K562 (cell line): Measurements from ENCODE around the gene RAB31. TPM values are rescaled to one million over a fixed set of nuclear protein-coding genes. Genes with fewer than 3 reads are reported as not detected.

Experiments
- ATAC-seq: fragments of 200-7000 bp; cut with Tn5 transposase; 3 replicates; pipeline ENCODE4 v1.9.1; 2020; ENCODE audit warnings: moderate library complexity
- BruUV-seq: library from RNA; stranded (reverse); fragments of 400-500 nt; replicated peaks from 2 replicates; lab custom pipeline; 2021; lab: Mats Ljungman, UMichigan
- CTCF ChIA-PET: fragments of 300-600 bp; formaldehyde crosslinking; extraction: SDS; loops from one replicate; lab custom pipeline; 2021; ENCODE audit warnings: low intra/inter-chr PET ratio; lab: Yijun Ruan, JAX
- POLR2A ChIA-PET: fragments of 300-600, 350-650 bp; sonication (Branson Sonifier 250); formaldehyde crosslinking; extraction: SDS; loops from one replicate; lab custom pipeline; 2021; ENCODE audit warnings: antibody characterized with exemption, inconsistent platforms; lab: Yijun Ruan, JAX
- DNase-seq, 4 experiments: peaks; one replicate each; pipeline versions ENCODE4 v3.0.0 to v3.0.0-alpha.2; 2011 to 2018; ENCODE audit warnings: low spot score in 3 of 4, mixed read lengths in 3 of 4; ENCODE audit errors: extremely low read depth in 1 of 4
- FAIRE-seq: peaks from 2 replicates; lab custom pipeline; 2011; peaks lifted over from hg19 to GRCh38; lab: Jason Lieb, UNC
- H2AFZ ChIP-seq: 2 replicates; pipeline ENCODE4 v1.6.0; 2011; ENCODE audit warnings: low read depth, low read length, control low read depth, inconsistent platforms
- H3K27ac ChIP-seq: fragments of 200-600 bp; 3 replicates; pipeline ENCODE4 v1.8.0; 2011; ENCODE audit warnings: low read depth, mild to moderate bottlenecking, control low read depth, inconsistent platforms, low read length, moderate library complexity, mixed read lengths; ENCODE audit errors: extremely low read depth
- H3K27me3 ChIP-seq, 2 experiments: fragments of 300-600 bp in 1 of 2; 2 replicates in 1 of 2; 3 replicates in 1 of 2; pipeline versions ENCODE4 v1.6.0 to v1.8.0; 2011; ENCODE audit warnings: inconsistent platforms in 2 of 2, low read length in 2 of 2, mild to moderate bottlenecking in 1 of 2, mixed read lengths in 1 of 2, moderate library complexity in 1 of 2; ENCODE audit not compliant: control insufficient read depth in 2 of 2, insufficient read depth in 2 of 2
- H3K36me3 ChIP-seq: fragments of 300-600 bp; 3 replicates; pipeline ENCODE4 v1.8.0; 2011; ENCODE audit warnings: mild to moderate bottlenecking, low read length, inconsistent platforms; ENCODE audit not compliant: control insufficient read depth, insufficient read depth
- H3K4me1 ChIP-seq, 2 experiments: fragments of 200-600 bp in 1 of 2; replicated peaks in 1 of 2; 2 replicates in 1 of 2; 3 replicates in 1 of 2; pipeline versions ENCODE4 v1.5.1 to v1.8.0; 2011; ENCODE audit warnings: inconsistent platforms in 2 of 2, low read length in 2 of 2, mild to moderate bottlenecking in 1 of 2, mixed read lengths in 1 of 2, moderate library complexity in 1 of 2; ENCODE audit not compliant: control insufficient read depth in 2 of 2, insufficient read depth in 2 of 2
- H3K4me2 ChIP-seq: 2 replicates; pipeline ENCODE4 v1.6.1; 2011; ENCODE audit warnings: low read length, control low read depth, inconsistent platforms, mixed read lengths; ENCODE audit not compliant: insufficient read depth
- H3K4me3 ChIP-seq: fragments of 200-600 bp; sonication (generic), shearing (Covaris generic); 2 replicates; pipeline ENCODE4 v1.5.1; 2016; ENCODE audit warnings: control low read depth, inconsistent platforms
- H3K79me2 ChIP-seq: fragments of 200-600 bp; 3 replicates; pipeline ENCODE4 v1.8.0; 2011; ENCODE audit warnings: low read length, inconsistent platforms; ENCODE audit not compliant: control insufficient read depth, insufficient read depth
- H3K9ac ChIP-seq, 2 experiments: 2 replicates each; pipeline versions ENCODE4 v1.6.0 to v1.6.1; 2011; ENCODE audit warnings: low read depth in 2 of 2, low read length in 2 of 2, control low read depth in 1 of 2, inconsistent platforms in 1 of 2, mild to moderate bottlenecking in 1 of 2, mixed read lengths in 1 of 2; ENCODE audit not compliant: insufficient read depth in 1 of 2
- H3K9me1 ChIP-seq: one replicate; pipeline ENCODE4 v1.6.0; 2011; ENCODE audit warnings: inconsistent platforms, mild to moderate bottlenecking, low read length, moderate library complexity; ENCODE audit not compliant: control insufficient read depth, insufficient read depth
- H3K9me3 ChIP-seq: replicated peaks from 2 replicates; pipeline ENCODE4 v1.5.1; 2011; ENCODE audit warnings: low read depth, low read length, inconsistent platforms; ENCODE audit not compliant: control insufficient read depth, insufficient read depth
- H4K20me1 ChIP-seq: replicated peaks from 2 replicates; pipeline ENCODE4 v1.6.1; 2011; ENCODE audit warnings: low read length, inconsistent platforms, mixed read lengths; ENCODE audit not compliant: control insufficient read depth, insufficient read depth
- BHLHE40 ChIP-seq: IDR thresholded peaks from 2 replicates; pipeline ENCODE4 v1.6.1; 2011; ENCODE audit warnings: low read length, improper control_type of control experiment
- CEBPG ChIP-seq, 3 experiments: fragments of 200-800 bp in 1 of 3; sonication (Bioruptor generic) in 1 of 3; sonication (generic) in 1 of 3; formaldehyde crosslinking in 1 of 3; IDR thresholded peaks in 2 of 3; conservative IDR thresholded peaks in 1 of 3; 2 replicates each; pipeline versions ENCODE4 v1.6.1 to v1.8.0; 2016 to 2022; ENCODE audit warnings: missing compliant biosample characterization in 2 of 3, missing genetic modification characterization in 2 of 3, mild to moderate bottlenecking in 1 of 3, missing genetic modification reagents in 1 of 3
- NR2F6 ChIP-seq: fragments of 450-650 bp; formaldehyde crosslinking; IDR thresholded peaks from 2 replicates; pipeline ENCODE4 v1.4.0; 2020; ENCODE audit warnings: mild to moderate bottlenecking
- RFX1 ChIP-seq: fragments of 450-650 bp; IDR thresholded peaks from 2 replicates; pipeline ENCODE4 v1.6.1; 2016; ENCODE audit warnings: mild to moderate bottlenecking, moderate library complexity
- TEAD2 ChIP-seq: fragments of 450-650 bp; IDR thresholded peaks from 2 replicates; pipeline ENCODE4 v1.6.1; 2016; ENCODE audit warnings: missing genetic modification characterization, control low read depth, missing compliant biosample characterization
- XRCC5 ChIP-seq: fragments of 200-400 bp; formaldehyde crosslinking; IDR thresholded peaks from 2 replicates; pipeline ENCODE4 v1.6.1; 2017; ENCODE audit warnings: low read depth, mild to moderate bottlenecking, low read length
- ZNF232 ChIP-seq: sonication (generic); formaldehyde crosslinking; IDR thresholded peaks from 2 replicates; pipeline ENCODE4 v1.8.0; 2022; ENCODE audit warnings: mild to moderate bottlenecking, missing genetic modification reagents
- ZNF253 ChIP-seq: fragments of 250-450 bp; sonication (Bioruptor Pico); conservative IDR thresholded peaks from 2 replicates; pipeline ENCODE4 v1.6.1; 2021; ENCODE audit warnings: mild to moderate bottlenecking
- WGBS: fragments of 100-300 bp; shearing (Covaris generic); methylation state at CpG from one replicate; pipeline ENCODE4 v1.1.6; 2016; ENCODE audit warnings: low coverage, mixed read lengths; ENCODE audit not compliant: insufficient coverage; ENCODE audit errors: missing lambda C conversion rate; 5-methylcytosine and 5-hydroxymethylcytosine counted together
- in situ Hi-C: fragments of 300-500 bp; cut with MboI; formaldehyde crosslinking; loops from 4 replicates; pipeline ENCODE4 v1.15.0; 2018; ENCODE audit warnings: inconsistent platforms, mixed read lengths
- intact Hi-C: fragments of 100-400 bp; cut with micrococcal nuclease; formaldehyde crosslinking; loops from 2 replicates; pipeline ENCODE4 v1.14.2; 2022
- polyA plus RNA-seq, 8 experiments: library from polyadenylated mRNA; depleted of rRNA in 4 of 8; stranded (reverse) in 5 of 8; unstranded in 3 of 8; fragments of >200 nt; fragmentation: Nextera tagmentation in 2 of 8; fragmentation: Illumina TruSeq in 1 of 8; extraction: Ambion mirVana in 2 of 8; extraction: Trizol in 1 of 8; gene quantifications; 2 replicates each; pipeline versions ENCODE4 v1.2.1 to v1.2.3, GENCODE V29; 2011 to 2014; ENCODE audit warnings: inconsistent platforms in 1 of 8, missing spikeins in 1 of 8
- total RNA-seq, 7 experiments: library from RNA; depleted of rRNA in 6 of 7; stranded (reverse); fragments of >200 nt in 6 of 7; fragmentation: Illumina TruSeq in 2 of 7; extraction: Trizol in 2 of 7; gene quantifications; 2 replicates each; pipeline versions ENCODE4 v1.2.1 to v1.2.3, GENCODE V29; 2011 to 2021; ENCODE audit warnings: low replicate concordance in 1 of 7

The RAB31 gene
- total and polyA plus RNA-seq, 9 of the 15 experiments (the other 6 are each of a cell fraction or from before 2014, with no cell fraction given) = 20.7 to 70.4 (median 41.3) TPM

- Histone ChIP-seq H3K4me1 (peaks cover 4 to 16% of the 10 kb centered on the region in 2 experiments), H3K27ac (no peak overlapping the region), H2AFZ (no peak overlapping the region), H3K9ac (0 out of 4 replicates have a peak overlapping the region, but pooled peaks of 1 of the 2 experiments have one; percentile 45), H3K4me2 (no peak overlapping the region), H4K20me1 (no peaks in the 10 kb centered on the region)
- no peak for TF ChIP-seq TEAD2 (tag)
- TF ChIP-seq XRCC5 = no peak
- TF ChIP-seq RFX1 = peak; percentile 26
- TF ChIP-seq, all 486 proteins: peak for 1
- no peaks in the 10 kb centered on the region for H3K9me1 ChIP-seq
- intact Hi-C loops (no loop called here), in situ Hi-C loops (no loop called here)
- H3K27me3 ChIP-seq = no peaks in the 10 kb centered on the region
- ATAC-seq (no peak), FAIRE-seq (no peak), DNase-seq (no peak)
- H3K36me3 ChIP-seq = peaks cover 9% of the 10 kb centered on the region; the same call in 1 of the 3 replicates
- ChIA-PET CTCF (no interaction called here), POLR2A (interaction anchor here (0.6 to 2.4 kb wide), 6 partner anchors 10 to 1189 kb away, joined by 3 to 11 read pairs (median 4); no protein-coding TSS in a partner anchor)
- 61% methylated on average over 10 of the region's 10 CpGs for WGBS
- no peaks in the 10 kb centered on the region for H3K79me2 ChIP-seq
- no peak overlapping the region for H3K4me3 ChIP-seq
- no peaks in the 10 kb centered on the region for H3K9me3 ChIP-seq
- no TSS peak for BruUV-seq
These were observed 130.2 kb downstream of the RAB31 start for GRCh38 chr18:9838144-9838877.

GRCh38 chr18:9839211-9839610, 131.1 kb downstream of the RAB31 start:
- Histone ChIP-seq H3K79me2 (no peaks in the 10 kb centered on the region), H3K4me2 (no peak overlapping the region), H3K36me3 (peaks cover 9% of the 10 kb centered on the region; the same call in 1 of the 3 replicates), H3K4me3 (no peak overlapping the region), H3K27me3 (no peaks in the 10 kb centered on the region), H2AFZ (no peak overlapping the region), H3K4me1 (peaks cover 4 to 16% of the 10 kb centered on the region in 2 experiments), H3K9me3 (no peaks in the 10 kb centered on the region), H4K20me1 (no peaks in the 10 kb centered on the region), H3K27ac (no peak overlapping the region), H3K9ac (no peak overlapping the region; a peak in 1 of 4 replicates), H3K9me1 (no peaks in the 10 kb centered on the region)
- ATAC-seq (no peak), DNase-seq (no peak), FAIRE-seq (no peak)
- 72% methylated on average over 8 of the region's 8 CpGs for WGBS
- intact Hi-C loops (no loop called here), in situ Hi-C loops (no loop called here)
- POLR2A ChIA-PET = interaction anchor here (0.6 to 2.4 kb wide), 4 partner anchors 10 to 38 kb away, joined by 3 to 11 read pairs (median 5); no protein-coding TSS in a partner anchor
- CTCF ChIA-PET = no interaction called here
- no TSS peak for BruUV-seq
- no peak for TF ChIP-seq NR2F6 (CRISPR knock-in tag)
- TF ChIP-seq BHLHE40 = no peak
- no peak for TF ChIP-seq CEBPG (CRISPR knock-in tag; IDR thresholded peaks at IDR 0.05)
- no peak for TF ChIP-seq CEBPG (tag; conservative IDR thresholded peaks at IDR 0.05 in 1 of 2, IDR thresholded peaks at IDR 0.05 in 1 of 2)
- no peak for TF ChIP-seq ZNF232 (CRISPR knock-in tag)
- no peak for TF ChIP-seq ZNF253
